ENCODE data around the gene DHX9.

DHX9 gene

DNA sequence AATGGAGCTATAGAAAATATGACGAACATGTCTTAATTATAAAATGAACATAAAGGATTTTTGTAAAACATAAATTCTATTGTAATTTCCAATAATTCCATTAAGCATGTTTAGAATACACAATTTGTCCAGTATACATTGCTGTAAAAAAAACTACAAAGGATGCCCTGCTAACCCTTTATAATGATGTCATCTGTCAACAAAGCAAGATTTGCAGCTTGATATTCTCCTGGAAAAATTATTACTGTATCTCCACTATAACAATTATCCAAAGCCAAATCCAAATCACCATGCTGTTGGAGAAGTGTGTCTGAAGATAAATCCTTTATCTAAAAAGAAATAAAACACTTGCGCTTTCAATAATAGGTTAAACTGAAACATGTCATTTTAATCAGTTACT lies 66.2 kb downstream of the DHX9 start:
- TF ChIP-seq CTCF (IDR thresholded peaks at IDR 0.05; ENCODE audit: borderline replicate concordance, insufficient read depth, low read depth, low read length): no peak
- H3K4me3 ChIP-seq (ENCODE audit: low read depth, low read length): no peak overlapping the region

DNA sequence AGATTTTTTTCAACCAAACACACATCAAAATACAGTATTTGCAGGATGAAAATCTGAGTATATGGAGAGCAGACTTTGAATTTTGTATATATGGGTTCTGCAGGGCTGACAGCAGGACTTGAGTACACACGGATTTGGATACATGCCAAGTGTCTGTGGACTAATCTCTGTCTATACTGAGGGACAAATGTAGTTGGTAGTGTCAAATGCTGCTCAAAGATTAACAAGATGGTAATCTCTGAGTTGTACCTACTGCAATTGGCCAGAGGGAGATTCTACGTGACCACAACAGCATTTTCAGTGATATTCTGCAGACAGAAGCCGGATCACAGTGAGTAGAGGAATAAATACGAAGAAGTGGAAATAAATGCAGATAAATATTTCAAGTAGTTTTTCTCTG lies 70.4 kb downstream of the DHX9 start:
- H3K4me3 ChIP-seq (ENCODE audit: low read depth, low read length): no peak overlapping the region
- no peak for TF ChIP-seq CTCF (IDR thresholded peaks at IDR 0.05; ENCODE audit: borderline replicate concordance, insufficient read depth, low read depth, low read length)

DNA sequence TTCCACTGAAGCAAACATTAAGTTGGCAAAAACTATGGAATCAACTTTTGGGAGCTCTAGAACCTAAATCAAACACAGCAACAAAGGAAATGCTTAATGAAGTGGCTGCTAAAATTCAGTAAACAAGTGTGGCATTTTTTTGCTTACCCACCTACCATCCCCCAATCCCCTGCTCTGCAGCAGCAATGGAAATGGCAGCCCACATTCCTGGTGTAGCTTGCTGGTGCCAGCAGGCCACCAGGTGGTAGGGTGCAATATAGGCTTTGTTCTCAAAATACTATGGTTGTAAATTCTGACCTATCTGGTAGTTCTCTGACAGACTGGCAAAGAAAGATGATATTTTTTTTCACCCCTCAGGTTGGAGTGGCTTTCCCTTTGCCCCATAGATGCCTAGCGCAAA lies 71.0 kb downstream of the DHX9 start:
- H3K4me3 ChIP-seq (ENCODE audit: low read depth, low read length): no peak overlapping the region
- TF ChIP-seq CTCF (IDR thresholded peaks at IDR 0.05; ENCODE audit: borderline replicate concordance, insufficient read depth, low read depth, low read length): no peak

- H3K4me3 ChIP-seq (ENCODE audit: low read depth, low read length): no peak overlapping the region
- TF ChIP-seq CTCF (IDR thresholded peaks at IDR 0.05; ENCODE audit: borderline replicate concordance, insufficient read depth, low read depth, low read length): no peak
Measured at GRCh38 chr1:182913401-182913800, 74.3 kb downstream of the DHX9 start.

- H3K4me3 ChIP-seq (ENCODE audit: low read depth, low read length): no peak overlapping the region
- no peak for TF ChIP-seq CTCF (IDR thresholded peaks at IDR 0.05; ENCODE audit: borderline replicate concordance, insufficient read depth, low read depth, low read length)
Measured at GRCh38 chr1:182917378-182917777, 78.2 kb downstream of the DHX9 start.

DNA sequence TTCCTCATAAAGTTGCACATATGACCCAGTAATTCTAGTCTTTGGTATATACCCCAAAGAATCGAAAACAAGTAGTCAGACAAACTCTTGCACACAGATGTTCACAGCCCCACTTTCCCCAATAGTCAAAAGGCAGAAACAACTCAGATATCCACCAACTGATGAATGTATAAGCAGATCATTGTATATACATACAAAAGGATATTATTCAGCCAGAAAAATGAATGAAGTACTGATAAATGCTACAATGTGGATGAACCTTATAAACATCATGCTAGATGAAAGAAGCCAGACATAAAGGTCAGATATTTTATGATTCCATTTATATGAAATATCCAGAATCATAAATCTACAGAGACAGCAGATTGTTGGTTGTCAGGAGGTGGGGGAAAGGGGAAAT lies 86.5 kb downstream of the DHX9 start:
- TF ChIP-seq CTCF (IDR thresholded peaks at IDR 0.05; ENCODE audit: borderline replicate concordance, insufficient read depth, low read depth, low read length): no peak
- no peak overlapping the region for H3K4me3 ChIP-seq (ENCODE audit: low read depth, low read length)

DNA sequence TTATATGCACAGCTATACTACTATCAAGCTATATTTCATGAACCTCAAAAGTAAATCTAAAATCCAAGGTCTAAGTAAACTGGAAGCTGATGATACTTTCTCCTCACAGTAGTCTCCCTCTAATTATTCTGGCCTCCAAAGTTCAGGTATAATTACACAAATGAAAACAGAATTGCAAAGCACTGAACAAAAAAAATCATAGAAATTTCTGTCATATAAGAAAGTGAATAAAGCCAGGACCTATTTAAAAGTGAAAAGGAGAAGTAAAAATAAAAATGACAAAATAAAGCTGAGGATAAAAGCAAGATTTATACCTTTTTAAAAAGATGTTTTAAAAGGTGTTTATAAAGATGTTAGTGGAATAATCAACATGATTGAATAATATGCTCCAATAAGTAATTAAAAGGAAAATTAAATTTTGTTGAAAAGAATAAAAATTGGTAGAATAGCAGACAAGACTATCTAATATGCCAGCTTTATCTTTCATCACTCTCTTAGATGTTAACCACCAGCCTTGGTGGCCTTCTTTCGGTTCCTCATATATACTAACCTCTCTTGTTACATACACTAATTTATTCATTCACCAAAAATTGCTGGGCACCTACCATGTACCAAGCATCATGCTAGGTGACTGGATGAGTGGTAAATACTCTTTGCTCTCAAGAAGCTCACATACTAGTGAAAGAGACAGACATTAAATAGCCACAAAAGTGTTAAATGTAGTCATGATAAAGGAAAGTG lies 88.7 kb downstream of the DHX9 start:
- TF ChIP-seq CTCF (IDR thresholded peaks at IDR 0.05; ENCODE audit: borderline replicate concordance, insufficient read depth, low read depth, low read length): no peak
- no peak overlapping the region for H3K4me3 ChIP-seq (ENCODE audit: low read depth, low read length)

Data from GM12875 (cell line).